Suprapubic skin (tissue), 4 donors: Measurements from ENCODE around the gene INPP5A.

Experiments
- CTCF ChIP-seq, 2 donors: fragments of 200-600 bp in 1 of 2; fragments of 450-650 bp in 1 of 2; sonication (generic) in 1 of 2; IDR thresholded peaks; one replicate each; pipeline ENCODE4 v1.5.1; 2016 to 2019; ENCODE audit warnings: antibody characterized with exemption in 2 of 2, mild to moderate bottlenecking in 1 of 2, moderate library complexity in 1 of 2
- EP300 ChIP-seq: sonication (generic); formaldehyde crosslinking; IDR thresholded peaks from one replicate; pipeline ENCODE4 v1.6.1; 2017; ENCODE audit warnings: antibody characterized with exemption
- POLR2A ChIP-seq, 2 donors: fragments of 450-650 bp; IDR thresholded peaks; one replicate each; pipeline ENCODE4 v1.6.1; 2017; ENCODE audit warnings: antibody characterized with exemption in 2 of 2, mild to moderate bottlenecking in 2 of 2, moderate library complexity in 2 of 2
- POLR2AphosphoS5 ChIP-seq, 3 donors: sonication (generic); formaldehyde crosslinking; IDR thresholded peaks; one replicate each; pipeline ENCODE4 v1.6.1; 2017; ENCODE audit warnings: antibody characterized with exemption in 3 of 3

DNA sequence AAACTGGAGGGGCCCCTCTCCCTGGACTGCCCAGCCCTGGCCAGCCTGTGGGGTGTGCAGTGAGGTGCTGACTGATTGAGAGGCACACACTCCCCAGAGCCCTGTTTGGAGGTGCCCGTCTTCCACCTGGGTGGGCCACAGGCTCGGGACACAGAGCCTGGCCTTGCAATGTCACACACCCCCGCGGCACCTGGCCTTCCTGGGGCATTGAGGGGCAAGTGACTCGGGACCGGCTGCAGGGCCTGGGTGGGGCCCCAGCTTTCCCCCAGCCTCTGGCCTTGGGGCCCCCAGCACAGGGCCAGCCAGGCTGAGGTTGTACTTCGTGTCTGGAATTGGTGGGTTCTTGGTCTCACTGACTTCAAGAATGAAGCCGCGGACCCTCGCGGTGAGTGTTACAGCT, 262.3 kb downstream of the INPP5A start:
- TF ChIP-seq POLR2A (IDR thresholded peaks at IDR 0.05) (no peak), CTCF (IDR thresholded peaks at IDR 0.05) (no peak), POLR2AphosphoS5 (IDR thresholded peaks at IDR 0.05) (no peak), EP300 (no peak)
